Activated T-cell treated with anti-CD3 and anti-CD28 coated beads for 24 hours (primary cell): ENCODE results near the gene CLASP1.

Experiments
- DNase-seq: peaks from one replicate; pipeline ENCODE4 v3.0.0-alpha.2; 2020; ENCODE audit warnings: low read depth

CLASP1 gene

GRCh38 chr2:121372721-121373353 is 276.4 kb downstream of the CLASP1 start:
- DNase-seq, result no peak

GRCh38 chr2:121372082-121372481 is 277.2 kb downstream of the CLASP1 start:
- no peak for DNase-seq

- DNase-seq, result no peak
Observed at GRCh38 chr2:121368836-121369235, 280.4 kb downstream of the CLASP1 start.

DNA sequence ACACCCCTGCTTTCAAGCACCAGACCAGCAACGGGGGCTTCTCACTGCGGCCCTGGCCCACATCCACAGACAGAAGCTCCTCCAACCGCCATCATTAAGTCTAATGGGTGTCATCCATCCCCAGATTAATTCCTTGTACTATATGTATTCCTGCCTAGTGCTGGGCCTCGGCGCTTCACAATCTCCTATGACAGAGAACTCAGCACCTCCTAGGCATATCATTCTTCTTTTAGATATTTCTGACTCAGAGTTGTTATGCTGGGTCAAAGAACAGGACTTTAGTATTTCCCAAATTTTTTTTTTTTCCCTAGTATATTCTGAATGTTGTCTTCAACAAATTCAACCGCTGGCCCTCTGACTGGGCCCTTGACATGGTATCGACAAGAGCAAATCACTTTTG is 281.1 kb downstream of the CLASP1 start:
- DNase-seq, result no peak

DNA sequence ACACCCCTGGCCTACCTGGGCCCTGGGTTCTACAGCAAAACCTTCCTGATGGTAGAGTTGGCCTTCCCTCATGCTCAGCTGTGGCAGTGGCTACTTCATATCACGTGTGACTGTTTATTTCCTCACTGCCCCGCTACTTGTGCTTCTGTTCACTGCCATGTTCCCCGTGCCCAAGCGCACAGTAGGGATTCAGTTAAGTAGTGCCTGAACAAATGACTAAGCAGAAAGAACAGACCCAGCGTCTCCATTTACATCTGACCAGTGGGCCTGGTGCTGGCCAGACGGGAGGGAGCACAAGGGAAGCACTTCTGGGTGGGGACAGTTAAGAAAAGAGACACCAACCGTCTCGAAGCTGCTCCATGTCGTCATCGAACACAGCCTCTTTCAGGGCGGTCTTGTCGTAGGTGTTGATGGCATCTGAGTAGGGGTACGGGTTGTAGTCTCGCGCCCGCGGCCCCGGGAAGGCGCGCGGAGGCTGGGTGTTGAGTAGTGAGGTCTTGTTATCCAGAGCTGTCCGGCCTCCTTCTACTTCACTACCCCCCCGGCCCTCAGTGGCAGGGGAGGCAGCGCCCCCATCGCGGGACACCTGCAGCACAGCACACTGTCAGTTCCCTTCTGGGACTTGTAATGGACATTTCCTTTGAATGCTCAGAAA is 281.9 kb downstream of the CLASP1 start:
- no peak for DNase-seq

DNA sequence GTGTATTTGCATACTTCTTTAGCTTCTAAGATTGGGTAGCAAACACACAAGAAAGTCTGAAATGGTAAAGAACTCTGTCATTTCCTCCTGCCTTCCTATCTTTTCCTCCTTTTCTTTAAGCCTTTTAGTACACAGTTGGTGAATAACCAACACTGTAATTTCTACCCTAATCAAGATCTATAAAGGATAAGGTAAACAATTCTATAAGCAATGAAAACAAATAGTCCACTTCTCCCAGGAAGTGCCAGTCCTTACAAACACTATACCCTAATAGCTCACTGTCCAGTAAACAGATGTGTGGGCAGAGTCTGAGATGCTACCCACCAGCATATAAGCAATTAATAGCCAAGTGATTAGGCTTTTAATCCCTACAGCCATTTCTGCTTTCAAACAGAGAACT is 283.2 kb downstream of the CLASP1 start:
- no peak for DNase-seq

- no peak for DNase-seq
Observed at GRCh38 chr2:121365061-121365460, 284.2 kb downstream of the CLASP1 start.

DNA sequence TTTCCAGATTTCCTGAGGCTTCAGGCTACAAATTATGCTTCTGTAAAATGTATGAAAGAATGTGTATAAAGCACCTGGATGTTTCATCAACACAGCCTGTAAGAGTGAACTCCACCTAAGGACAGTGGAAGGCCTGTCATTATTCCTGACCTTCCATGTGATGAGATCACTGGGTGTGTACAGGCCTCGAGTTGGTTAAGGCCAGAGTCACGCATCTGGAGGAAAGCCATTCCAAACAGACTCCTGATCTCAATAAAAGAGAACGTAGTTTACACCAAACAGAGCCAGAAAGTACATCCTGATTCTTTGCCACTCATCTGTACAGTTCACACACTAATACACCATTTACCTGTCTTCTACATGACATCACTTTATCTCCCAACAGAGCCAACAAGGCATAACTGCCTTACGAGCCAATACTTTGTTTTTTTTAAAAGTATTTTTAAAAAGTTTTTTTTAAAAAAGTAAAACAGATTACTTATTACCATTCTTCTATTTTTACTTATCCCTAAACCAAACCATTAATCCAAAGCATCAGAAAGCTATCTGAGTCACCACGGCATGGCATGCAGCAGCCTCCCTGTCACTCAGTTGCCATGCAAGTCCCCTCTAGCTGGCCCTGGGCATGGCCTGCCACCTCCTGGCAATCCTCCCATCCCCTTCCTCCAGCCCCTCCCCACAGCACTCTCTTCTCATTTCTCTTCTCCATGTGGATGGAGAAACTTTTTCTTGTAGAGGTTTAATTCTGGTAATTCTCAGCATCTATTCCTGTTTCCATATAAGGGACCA is 285.4 kb downstream of the CLASP1 start:
- DNase-seq, result no peak

GRCh38 chr2:121362774-121363173 is 286.5 kb downstream of the CLASP1 start:
- DNase-seq, result no peak

DNA sequence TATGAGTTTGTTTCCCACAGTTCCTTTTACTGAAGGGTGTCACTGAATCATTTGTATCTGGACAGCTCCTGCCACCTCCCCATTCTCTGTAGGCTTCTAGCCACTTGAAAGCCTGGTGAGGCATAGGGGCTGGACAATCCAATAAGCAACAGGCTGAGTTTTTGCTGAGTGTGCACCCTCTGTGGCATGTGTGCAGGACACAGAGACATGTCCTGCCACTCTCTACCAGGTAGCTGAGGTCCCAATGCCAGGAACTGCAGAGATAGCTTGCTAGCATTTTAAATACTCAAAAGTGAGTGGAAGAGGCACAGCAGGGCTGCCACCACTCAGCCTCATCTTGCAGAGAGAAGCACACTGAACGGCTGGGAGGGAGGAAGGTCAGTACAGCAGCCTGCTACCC is 287.0 kb downstream of the CLASP1 start:
- no peak for DNase-seq

DNA sequence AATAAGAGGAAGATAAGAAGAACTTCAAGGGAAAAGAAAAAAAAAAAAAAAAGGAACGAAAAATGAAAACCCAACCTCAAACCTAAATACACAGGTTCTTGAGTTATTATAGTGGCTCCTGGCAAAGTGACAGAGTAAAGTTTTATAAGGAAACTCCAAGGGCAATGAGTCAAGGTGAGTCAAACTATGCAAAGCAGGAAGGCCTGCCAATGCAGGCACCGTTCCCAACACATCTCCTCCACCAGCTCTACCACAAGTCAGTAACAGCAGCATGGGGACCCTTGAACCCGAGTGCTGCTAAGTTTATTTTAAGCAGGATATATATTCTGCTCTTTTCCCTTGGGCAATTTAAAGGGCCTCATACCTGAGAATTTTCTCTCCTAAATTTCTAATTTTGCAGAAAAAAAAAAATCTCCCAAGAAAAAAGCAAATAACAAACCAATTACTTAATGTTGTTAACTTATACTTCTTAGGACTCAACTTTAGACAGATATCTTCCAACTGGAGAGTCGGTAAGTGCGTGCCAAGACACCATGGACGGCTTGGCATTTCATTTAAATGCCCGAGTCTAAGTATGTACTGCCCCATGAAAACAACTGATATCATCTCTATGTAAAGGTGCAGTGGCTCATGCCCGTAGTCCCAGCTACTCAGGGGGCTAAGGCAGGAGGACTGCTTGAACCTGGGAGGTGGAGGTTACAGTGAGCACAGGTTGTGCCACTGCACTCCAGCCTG is 288.5 kb downstream of the CLASP1 start:
- no peak for DNase-seq

DNA sequence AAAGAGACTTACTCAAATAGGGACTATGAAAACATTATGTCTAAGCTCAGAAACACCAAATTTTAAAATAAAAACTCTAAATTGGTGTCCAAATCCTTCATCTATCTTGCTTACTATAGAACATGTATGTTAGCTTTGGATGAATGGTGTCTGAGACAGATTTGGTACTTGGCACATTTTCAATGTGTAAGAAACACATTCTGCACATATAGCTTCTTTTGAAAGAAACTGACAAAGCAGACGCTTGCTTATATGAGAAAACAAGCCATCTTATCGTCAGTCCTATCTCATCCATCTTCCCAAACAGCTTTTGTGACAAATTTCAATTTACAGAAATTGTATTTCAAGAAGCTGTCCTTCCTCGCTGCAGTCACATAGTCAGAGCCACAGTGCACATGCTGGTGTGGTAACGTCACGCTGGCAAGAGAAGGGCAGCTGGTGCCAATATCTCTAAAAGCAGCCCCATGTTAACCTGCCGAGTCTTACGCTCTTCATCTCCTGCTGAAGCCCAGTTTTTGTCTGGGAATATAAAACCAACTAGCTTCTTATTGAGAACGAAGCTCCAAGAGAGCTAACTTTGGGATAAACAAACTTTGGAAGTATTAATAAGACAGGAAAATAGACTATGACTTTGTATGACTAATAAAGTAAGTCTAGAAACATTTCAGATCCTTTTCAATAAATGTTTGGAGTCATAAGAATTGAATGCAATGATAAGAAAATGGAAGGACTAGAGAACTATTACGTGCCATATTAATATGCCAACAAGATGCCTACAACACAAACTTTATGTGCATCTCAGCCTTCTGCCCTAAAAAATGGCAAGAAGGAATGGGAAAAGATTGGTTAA is 289.3 kb downstream of the CLASP1 start:
- DNase-seq, result no peak

DNA sequence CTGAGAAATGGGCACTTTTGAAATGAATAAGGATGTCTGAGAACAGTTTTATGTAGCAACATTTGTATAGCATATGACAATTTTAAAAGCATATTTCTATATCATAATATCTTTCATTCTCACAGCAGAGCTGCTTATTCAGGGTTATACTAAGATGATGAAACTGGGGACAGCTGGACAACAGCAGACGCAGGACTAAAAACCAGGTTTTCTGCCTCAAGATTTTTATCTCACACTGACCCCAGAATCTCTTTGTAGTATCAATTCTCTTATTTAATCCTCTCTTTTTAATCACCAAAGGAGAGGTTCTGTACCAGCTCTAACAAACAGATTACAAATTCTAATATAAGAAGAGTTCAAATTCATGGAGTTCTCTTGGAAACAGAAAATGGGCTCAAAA is 290.1 kb downstream of the CLASP1 start:
- DNase-seq, result no peak

DNA sequence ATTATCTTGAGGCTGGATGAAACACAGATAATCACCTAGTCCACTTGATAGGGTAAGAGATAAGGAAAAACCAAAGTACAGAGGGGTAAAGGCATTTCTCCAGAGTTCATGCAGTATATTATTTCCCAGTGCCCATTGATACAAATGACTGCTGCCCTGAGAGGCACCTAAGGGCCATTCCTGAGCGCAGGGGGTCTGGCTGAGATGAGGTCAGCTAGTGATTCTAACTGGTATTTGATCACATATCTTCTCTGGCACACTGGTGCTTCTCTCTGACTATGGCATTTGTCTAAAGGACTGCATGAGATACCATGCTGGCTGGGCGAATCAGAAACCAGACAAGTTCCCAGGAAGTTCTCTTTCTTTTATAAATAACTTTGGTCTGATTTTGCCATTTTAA is 291.0 kb downstream of the CLASP1 start:
- no peak for DNase-seq

GRCh38 chr2:121356058-121356640 is 293.1 kb downstream of the CLASP1 start:
- no peak for DNase-seq

DNA sequence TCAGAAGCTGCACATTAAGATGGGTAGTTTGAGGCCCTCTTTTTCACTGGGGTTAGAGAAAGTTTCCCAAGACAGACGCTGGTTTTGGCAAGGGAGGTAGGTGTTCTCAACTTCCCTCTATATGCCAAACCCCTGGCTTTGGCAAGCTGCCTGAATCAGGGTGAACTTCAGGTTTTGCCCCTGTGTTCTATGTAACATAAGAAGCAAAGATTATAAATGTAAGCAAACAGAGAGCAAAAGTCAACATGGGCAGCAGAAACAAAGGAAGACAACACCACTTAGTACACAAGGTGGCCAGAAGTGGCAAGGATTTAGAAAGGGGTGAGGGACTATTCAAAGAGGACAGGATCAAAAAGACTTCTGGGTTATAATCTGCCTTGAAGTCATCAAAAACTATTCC is 293.8 kb downstream of the CLASP1 start:
- no peak for DNase-seq

DNA sequence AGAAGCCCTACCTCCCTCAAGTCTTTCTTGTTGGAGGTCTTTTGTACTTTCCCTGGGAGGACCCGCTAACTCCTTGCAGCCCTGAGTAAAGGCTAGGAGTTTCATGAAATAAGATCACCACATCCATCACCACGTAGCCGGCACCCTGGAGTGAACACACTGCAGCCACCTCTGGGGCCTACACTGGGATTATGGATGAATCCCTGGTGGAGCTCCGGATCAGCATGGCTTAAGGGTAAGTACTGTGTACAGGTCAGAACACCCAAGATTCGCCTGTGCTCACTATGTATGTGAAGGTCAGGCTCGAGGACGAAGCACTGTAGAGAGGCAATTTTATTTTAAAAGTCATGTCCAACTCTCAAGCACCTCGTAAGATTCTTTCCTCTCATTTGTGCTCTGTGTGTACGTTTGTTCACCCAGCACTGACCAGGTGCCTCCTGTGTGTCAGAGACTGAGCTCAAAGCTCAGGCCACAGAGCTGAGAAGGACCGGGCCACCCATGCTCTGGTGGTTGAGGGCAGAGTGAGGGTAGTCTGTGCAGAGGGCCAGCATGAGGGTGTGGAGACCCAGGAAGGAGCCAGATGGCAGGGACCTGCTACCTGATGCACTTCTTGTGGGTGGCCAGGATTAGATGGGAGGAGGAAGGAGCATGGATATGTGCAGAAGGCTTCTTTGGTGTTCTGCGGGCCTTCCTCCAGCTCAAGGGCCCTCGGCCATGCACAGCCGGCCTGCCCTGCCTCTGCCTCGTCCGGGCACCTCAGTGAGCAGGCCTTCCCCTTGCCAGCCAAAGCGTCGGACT is 297.5 kb downstream of the CLASP1 start:
- no peak for DNase-seq

DNA sequence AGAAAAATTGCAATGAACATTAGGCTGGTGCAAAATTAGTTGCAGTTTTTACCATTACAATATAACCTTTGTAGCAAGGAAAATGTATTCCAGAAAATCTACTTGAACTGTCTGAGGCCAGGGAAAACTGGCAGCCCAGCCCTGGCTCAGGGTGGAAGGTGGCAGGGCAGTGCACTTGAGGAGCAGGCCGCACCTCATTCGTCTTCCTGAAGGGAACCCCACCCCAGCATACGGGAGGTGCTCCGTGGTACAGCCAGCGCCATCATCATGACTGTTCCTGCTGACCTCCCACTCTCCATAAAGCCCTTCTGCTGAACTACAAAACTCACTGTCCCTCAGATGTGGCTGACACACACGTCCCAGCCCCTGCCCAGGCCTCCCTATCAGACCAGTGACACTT is 298.4 kb downstream of the CLASP1 start:
- DNase-seq, result no peak

DNA sequence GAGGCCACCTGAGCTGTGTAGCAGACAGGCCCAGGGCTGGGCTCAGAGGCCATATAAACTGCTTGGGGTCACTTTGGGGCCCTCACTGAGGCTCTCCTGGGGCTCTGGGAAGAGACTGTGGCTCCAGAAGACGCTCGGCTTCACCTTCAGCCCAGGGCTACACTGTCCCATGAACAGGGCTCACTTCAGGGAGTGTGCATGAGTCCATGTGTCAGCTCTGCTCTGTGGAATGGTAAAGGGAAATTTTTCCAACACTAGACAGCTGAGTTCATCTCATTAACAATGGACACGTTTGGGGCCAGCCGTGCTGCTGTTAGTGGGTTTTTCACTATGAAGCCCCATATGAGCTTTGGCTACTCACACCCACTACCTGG is 298.9 kb downstream of the CLASP1 start:
- DNase-seq, result no peak

GRCh38 chr2:121349721-121350401 is 299.4 kb downstream of the CLASP1 start:
- DNase-seq, result no peak
